ENCODE measurements around the gene EGR2. TPM values are rescaled to one million over a fixed set of nuclear protein-coding genes. Genes with fewer than 3 reads are reported as not detected.

The EGR2 gene
- total and polyA plus RNA-seq, 3 donors from 2014 or later, result 6.8 to 8.8 (median 6.8) TPM

DNA sequence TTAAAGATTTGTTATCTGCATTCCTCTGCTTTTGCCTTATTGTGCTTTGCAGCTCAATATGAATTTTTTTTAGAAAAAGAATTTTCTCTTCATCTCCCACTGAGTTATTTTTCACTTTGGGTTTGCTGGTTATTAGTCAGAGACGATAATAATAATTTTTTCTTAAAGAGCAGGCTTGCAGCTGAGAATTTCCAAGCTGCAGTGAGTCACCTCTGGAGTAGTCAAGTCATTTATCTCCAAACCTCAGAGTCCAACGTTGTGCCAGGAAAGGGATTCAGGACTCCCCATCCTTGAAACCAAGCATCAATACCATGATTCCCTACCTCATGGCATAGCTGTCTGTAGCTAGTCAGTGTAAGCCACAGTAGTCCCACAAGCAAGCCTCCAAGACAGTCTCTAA lies 15.2 kb upstream of the EGR2 start:
- Histone ChIP-seq H3K27ac (no peak overlapping the region), H3K27me3 (no peaks in the 10 kb centered on the region), H3K9me3 (no peaks in the 10 kb centered on the region), H3K36me3 (ENCODE audit: low read depth, missing control alignments) (no peaks in the 10 kb centered on the region), H3K4me1 (no peaks in the 10 kb centered on the region), H3K4me3 (no peak overlapping the region)
- no peak for DNase-seq
- TF ChIP-seq, protein P1, sequence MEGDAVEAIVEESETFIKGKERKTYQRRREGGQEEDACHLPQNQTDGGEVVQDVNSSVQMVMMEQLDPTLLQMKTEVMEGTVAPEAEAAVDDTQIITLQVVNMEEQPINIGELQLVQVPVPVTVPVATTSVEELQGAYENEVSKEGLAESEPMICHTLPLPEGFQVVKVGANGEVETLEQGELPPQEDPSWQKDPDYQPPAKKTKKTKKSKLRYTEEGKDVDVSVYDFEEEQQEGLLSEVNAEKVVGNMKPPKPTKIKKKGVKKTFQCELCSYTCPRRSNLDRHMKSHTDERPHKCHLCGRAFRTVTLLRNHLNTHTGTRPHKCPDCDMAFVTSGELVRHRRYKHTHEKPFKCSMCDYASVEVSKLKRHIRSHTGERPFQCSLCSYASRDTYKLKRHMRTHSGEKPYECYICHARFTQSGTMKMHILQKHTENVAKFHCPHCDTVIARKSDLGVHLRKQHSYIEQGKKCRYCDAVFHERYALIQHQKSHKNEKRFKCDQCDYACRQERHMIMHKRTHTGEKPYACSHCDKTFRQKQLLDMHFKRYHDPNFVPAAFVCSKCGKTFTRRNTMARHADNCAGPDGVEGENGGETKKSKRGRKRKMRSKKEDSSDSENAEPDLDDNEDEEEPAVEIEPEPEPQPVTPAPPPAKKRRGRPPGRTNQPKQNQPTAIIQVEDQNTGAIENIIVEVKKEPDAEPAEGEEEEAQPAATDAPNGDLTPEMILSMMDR (IDR thresholded peaks at IDR 0.05), result no peak
- TF ChIP-seq POLR2A (IDR thresholded peaks at IDR 0.05), result no peak
- intact Hi-C loops (cut with DNase I; ENCODE audit: low total_unique reads), result no loop called here
- WGBS, 2 donors, result 56 to 63% methylated on average over 2 of the region's 2 CpGs

DNA sequence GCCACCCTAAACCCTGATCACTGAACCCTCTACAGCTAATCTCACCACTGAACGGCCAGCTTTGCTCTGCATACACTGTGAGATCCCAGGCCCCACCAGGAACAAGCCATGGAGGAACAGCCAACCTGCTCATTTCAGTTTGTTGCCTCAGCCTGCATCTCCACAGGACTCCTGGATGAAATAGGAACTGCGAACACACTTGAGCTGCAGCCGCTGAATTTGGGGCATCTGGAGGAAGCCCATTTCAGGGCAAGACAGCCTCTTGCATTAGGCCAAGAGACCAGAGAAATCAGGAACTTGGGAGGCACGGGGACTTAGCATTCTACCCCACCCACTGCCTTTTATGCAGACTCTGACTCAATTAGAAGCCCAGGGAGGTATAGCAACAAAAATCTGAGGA lies 14.5 kb upstream of the EGR2 start:
- Histone ChIP-seq H3K27me3 (no peaks in the 10 kb centered on the region), H3K4me1 (no peaks in the 10 kb centered on the region), H3K36me3 (ENCODE audit: low read depth, missing control alignments) (no peaks in the 10 kb centered on the region), H3K27ac (no peak overlapping the region), H3K4me3 (no peak overlapping the region), H3K9me3 (no peaks in the 10 kb centered on the region)
- intact Hi-C loops (cut with DNase I; ENCODE audit: low total_unique reads), result no loop called here
- WGBS, 2 donors, result 72 to 79% methylated on average over 2 to 4 of the region's 4 CpGs
- DNase-seq, result no peak
- TF ChIP-seq, protein P1 (IDR thresholded peaks at IDR 0.05), result no peak

DNA sequence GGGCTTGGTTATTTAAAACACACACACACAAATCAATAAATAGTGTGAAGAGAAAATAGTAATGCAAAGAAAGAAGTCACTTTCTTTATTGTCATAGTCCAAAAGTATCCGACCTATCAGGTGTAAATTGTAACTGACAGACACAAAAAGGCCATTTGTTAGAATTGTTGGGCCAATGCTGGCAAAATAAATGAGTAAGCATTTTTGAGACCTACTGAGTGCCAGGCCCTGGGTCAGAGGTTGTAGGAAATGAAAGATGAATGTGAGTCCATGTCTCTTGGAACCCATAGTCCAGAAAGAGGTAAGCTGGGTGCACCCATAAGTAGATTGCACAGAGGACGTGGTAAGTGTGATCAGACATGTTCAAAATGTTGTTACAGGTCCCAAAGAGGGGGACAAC lies 13.5 kb upstream of the EGR2 start:
- no peak for TF ChIP-seq POLR2A (IDR thresholded peaks at IDR 0.05)
- TF ChIP-seq, protein P1 (IDR thresholded peaks at IDR 0.05), result no peak
- WGBS, 2 donors, result 90 to 97% methylated on average over 2 of the region's 2 CpGs
- Histone ChIP-seq H3K4me3 (no peak overlapping the region), H3K27me3 (no peaks in the 10 kb centered on the region), H3K27ac (no peak overlapping the region), H3K4me1 (no peaks in the 10 kb centered on the region), H3K36me3 (ENCODE audit: low read depth, missing control alignments) (no peaks in the 10 kb centered on the region), H3K9me3 (no peaks in the 10 kb centered on the region)
- intact Hi-C loops (cut with DNase I; ENCODE audit: low total_unique reads), result no loop called here
- DNase-seq, result no peak

DNA sequence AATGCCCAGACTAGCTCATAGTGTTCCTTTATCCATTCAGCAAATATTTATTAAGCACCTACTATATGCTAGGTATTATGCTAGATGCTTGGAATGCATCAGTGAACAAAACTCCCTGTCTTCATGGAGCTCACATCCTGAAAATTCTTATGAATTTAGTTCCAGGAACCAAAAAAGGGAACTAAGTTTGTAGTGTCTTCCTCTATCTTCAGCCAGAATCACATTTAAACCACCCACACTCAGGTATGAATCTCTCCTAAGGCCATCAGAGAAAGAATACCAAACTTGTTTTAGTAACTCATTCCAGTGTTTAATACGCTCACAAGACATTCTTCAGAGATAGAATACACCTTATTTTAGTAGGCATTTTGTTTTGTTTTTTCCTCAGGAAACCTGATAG lies 10.1 kb upstream of the EGR2 start:
- no peaks in the 10 kb centered on the region for H3K36me3 ChIP-seq (ENCODE audit: low read depth, missing control alignments)
- WGBS, 2 donors, result 90 to 100% methylated on average over 1 of the region's 1 CpG
- H3K27me3 ChIP-seq, result no peaks in the 10 kb centered on the region
- H3K4me3 ChIP-seq, result no peak overlapping the region
- intact Hi-C loops (cut with DNase I; ENCODE audit: low total_unique reads), result no loop called here
- DNase-seq, result no peak
- no peaks in the 10 kb centered on the region for H3K4me1 ChIP-seq
- no peak overlapping the region for H3K27ac ChIP-seq
- no peaks in the 10 kb centered on the region for H3K9me3 ChIP-seq
- TF ChIP-seq, protein P1 (IDR thresholded peaks at IDR 0.05), result no peak
- TF ChIP-seq POLR2A (IDR thresholded peaks at IDR 0.05), result no peak

DNA sequence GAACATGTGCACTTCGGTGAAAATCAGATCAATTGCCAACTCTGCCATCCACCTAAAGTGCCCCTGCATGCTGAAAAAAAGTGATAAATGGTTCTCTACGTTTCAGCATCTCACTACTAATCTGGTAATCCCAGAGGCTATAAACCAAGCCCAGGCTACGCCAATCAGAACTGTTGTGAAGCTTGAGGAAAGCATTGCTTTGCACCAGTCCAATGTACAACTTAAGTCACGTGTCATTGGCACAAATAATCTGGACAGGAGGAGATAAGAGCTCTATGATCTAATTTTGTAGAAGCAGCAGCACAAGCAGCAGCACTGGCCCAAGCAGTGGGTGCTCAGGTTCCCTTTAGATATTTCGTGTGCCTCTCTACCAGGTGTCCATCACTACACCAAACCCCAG lies 4.4 kb upstream of the EGR2 start:
- no peak for DNase-seq
- H3K9me3 ChIP-seq, result no peaks in the 10 kb centered on the region
- TF ChIP-seq, protein P1 (IDR thresholded peaks at IDR 0.05), result no peak
- no peak for TF ChIP-seq POLR2A (IDR thresholded peaks at IDR 0.05)
- no peaks in the 10 kb centered on the region for H3K27me3 ChIP-seq
- intact Hi-C loops (cut with DNase I; ENCODE audit: low total_unique reads), result no loop called here
- WGBS, 2 donors, result 71 to 83% methylated on average over 5 of the region's 5 CpGs
- no peak overlapping the region for H3K27ac ChIP-seq
- no peaks in the 10 kb centered on the region for H3K36me3 ChIP-seq (ENCODE audit: low read depth, missing control alignments)
- peaks cover 5% of the 10 kb centered on the region for H3K4me1 ChIP-seq
- H3K4me3 ChIP-seq, result no peak overlapping the region

All from testis (tissue), 3 donors.